HG02763 (cell line): ENCODE measurements around the gene ABCD1.

Source experiments
- ATAC-seq: cut with Tn5 transposase; IDR thresholded peaks from one replicate; pipeline ENCODE4 v1.9.1; 2021; ENCODE audit warnings: mild to moderate bottlenecking, moderate library complexity; ENCODE audit not compliant: unreplicated experiment

The ABCD1 gene

GRCh38 chrX:153783378-153784013, 58.8 kb downstream of the ABCD1 start:
- ATAC-seq: no peak

DNA sequence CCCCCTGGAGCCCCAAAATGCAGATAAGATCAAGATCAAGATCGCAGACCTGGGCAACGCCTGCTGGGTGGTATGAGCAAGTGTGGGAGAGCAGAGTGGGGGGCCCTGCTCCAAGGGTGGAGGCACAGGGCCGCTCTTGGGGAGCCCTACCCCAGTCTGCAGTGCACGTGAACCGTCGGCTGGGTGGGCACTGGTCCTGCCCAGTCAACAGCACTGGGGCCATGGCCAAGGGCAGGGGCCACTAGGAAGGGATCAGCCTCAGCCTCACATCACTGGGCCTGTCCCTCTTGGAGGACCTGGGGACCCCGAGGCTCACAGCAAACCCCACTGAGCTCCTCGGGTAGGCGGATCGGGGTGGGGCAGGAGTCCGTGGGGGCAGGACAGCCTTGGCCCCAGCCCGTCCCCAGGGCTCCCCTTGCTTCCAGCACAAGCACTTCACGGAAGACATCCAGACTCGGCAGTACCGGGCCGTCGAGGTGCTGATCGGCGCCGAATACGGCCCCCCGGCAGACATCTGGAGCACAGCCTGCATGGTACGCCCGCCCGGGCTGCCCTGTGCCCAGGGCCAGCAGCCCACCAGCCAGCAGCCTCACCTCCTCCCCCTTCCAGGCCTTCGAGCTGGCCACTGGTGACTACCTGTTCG, 59.8 kb downstream of the ABCD1 start:
- no peak for ATAC-seq

DNA sequence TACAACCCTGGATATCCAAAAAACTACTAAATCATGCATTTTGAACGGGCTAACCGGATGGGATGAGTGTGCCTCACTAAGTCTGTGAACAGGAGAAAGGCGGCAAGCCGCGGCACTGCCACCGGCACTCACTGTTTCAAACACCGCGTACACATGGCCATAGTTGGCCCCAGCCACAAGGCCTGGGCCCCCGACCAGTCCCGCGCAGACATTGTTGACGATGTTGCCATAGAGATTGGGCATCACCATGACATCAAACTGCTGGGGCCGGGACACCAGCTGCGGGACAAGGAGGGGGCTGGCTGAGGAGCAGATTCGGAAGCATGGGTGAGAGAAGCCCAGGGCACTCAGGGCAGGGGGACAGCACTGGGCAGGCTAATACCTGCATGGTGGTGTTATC, 62.0 kb downstream of the ABCD1 start:
- no peak for ATAC-seq

GRCh38 chrX:153789654-153790053, 65.0 kb downstream of the ABCD1 start:
- no peak for ATAC-seq

GRCh38 chrX:153791104-153791852, 66.6 kb downstream of the ABCD1 start:
- no peak for ATAC-seq

DNA sequence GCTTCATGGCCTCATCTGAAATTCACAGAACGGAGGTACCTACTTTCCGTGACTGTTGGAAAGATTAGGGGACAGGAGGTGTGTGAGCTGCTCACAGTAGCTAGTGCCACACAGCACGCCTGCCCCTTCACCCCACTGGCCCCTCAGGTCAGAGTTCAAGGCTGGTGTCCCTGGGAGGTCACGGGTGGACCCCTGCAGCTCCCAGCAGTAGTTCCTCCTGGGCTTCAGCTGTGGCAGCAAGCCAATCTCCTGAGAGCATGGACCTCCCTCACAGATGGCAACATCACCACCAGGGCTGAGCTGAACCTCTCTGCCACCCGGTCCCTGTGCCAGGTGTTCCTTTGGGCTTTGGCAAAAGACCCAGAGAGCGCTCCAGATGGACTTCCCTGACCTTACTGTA, 67.7 kb downstream of the ABCD1 start:
- ATAC-seq: no peak

- ATAC-seq: no peak
Observed at GRCh38 chrX:153793291-153793690, 68.6 kb downstream of the ABCD1 start.
